PC-3 (cell line): ENCODE data around the gene MASP2. TPM values are rescaled to one million over a fixed set of nuclear protein-coding genes. Genes with fewer than 3 reads are reported as not detected.
A peak's percentile ranks its signal among the peaks of the same experiment; 100 is the strongest.
"Not testable (repeated sequence)": the region's sequence is repeated elsewhere in the genome, so short reads cannot be mapped to it uniquely, and the experiment has no call there.

Experiments used
- ATAC-seq: fragments of 200-7000 bp; cut with Tn5 transposase; 2 replicates; pipeline ENCODE4 v1.9.1; 2020; ENCODE audit warnings: mild to moderate bottlenecking, moderate library complexity
- BruUV-seq: library from RNA; stranded (reverse); fragments of 400-500 nt; replicated peaks from 2 replicates; lab custom pipeline; 2021; lab: Mats Ljungman, UMichigan
- CTCF ChIA-PET: fragments of 300-600 bp; sonication (Branson Sonifier 250); formaldehyde crosslinking; loops from one replicate; lab custom pipeline; 2022; ENCODE audit warnings: antibody characterized with exemption; lab: Charles Lee
- POLR2A ChIA-PET: fragments of 300-600 bp; sonication (Branson Sonifier 250); formaldehyde crosslinking; loops from one replicate; lab custom pipeline; 2022; ENCODE audit warnings: antibody characterized with exemption; ENCODE audit not compliant: unreplicated experiment; lab: Charles Lee
- DNase-seq: peaks from one replicate; pipeline ENCODE4 v3.0.0-alpha.2; 2015
- H2AFZ ChIP-seq: fragments of 300-600 bp; sonication (generic); 2 replicates; pipeline ENCODE4 v1.6.0; 2016; ENCODE audit warnings: antibody characterized with exemption, low read length
- H3F3A ChIP-seq: fragments of 300-600 bp; sonication (generic); one replicate; pipeline ENCODE4 v1.6.0; 2017; ENCODE audit warnings: antibody characterized with exemption, low read length, control low read depth, mild to moderate bottlenecking; ENCODE audit not compliant: unreplicated experiment
- H3K27ac ChIP-seq: fragments of 300-600 bp; sonication (generic); 2 replicates; pipeline ENCODE4 v1.5.1; 2016; ENCODE audit warnings: mild to moderate bottlenecking, low read length
- H3K27me3 ChIP-seq: fragments of 300-600 bp; sonication (generic); 2 replicates; pipeline ENCODE4 v1.6.1; 2016; ENCODE audit warnings: low read length, mixed read lengths
- H3K36me3 ChIP-seq: fragments of 300-600 bp; sonication (generic); 2 replicates; pipeline ENCODE4 v1.6.1; 2016; ENCODE audit warnings: low read depth, mixed run types, low read length, mixed read lengths
- H3K4me1 ChIP-seq: fragments of 300-600 bp; sonication (generic); 2 replicates; pipeline ENCODE4 v1.5.1; 2016; ENCODE audit warnings: low read length; ENCODE audit not compliant: insufficient read depth
- H3K4me2 ChIP-seq: fragments of 300-600 bp; sonication (generic); 2 replicates; pipeline ENCODE4 v1.6.0; 2016; ENCODE audit warnings: low read length
- H3K4me3 ChIP-seq: fragments of 300-600 bp; sonication (generic); 2 replicates; pipeline ENCODE4 v1.5.1; 2016; ENCODE audit warnings: mild to moderate bottlenecking, low read length, mixed read lengths
- H3K79me2 ChIP-seq: fragments of 300-600 bp; sonication (generic); 2 replicates; pipeline ENCODE4 v1.6.1; 2017; ENCODE audit warnings: low read length, mixed read lengths
- H3K9ac ChIP-seq: fragments of 300-600 bp; sonication (generic); 2 replicates; pipeline ENCODE4 v1.6.0; 2016; ENCODE audit warnings: mild to moderate bottlenecking, low read length
- H3K9me2 ChIP-seq: fragments of 300-600 bp; sonication (generic); replicated peaks from 2 replicates; pipeline ENCODE4 v1.6.1; 2016; ENCODE audit warnings: mixed run types, low read length, mixed read lengths
- H3K9me3 ChIP-seq: fragments of 300-600 bp; sonication (generic); 2 replicates; pipeline ENCODE4 v1.6.1; 2016; ENCODE audit warnings: low read length, mixed read lengths
- H4K20me1 ChIP-seq: fragments of 300-600 bp; sonication (generic); 2 replicates; pipeline ENCODE4 v1.6.1; 2016; ENCODE audit warnings: low read length, mixed read lengths
- CTCF ChIP-seq: fragments of 300-600 bp; sonication (generic); conservative IDR thresholded peaks from 2 replicates; pipeline ENCODE4 v1.5.1; 2017; ENCODE audit warnings: antibody characterized with exemption, low read depth, mild to moderate bottlenecking, low read length
- EZH2 ChIP-seq: fragments of 300-600 bp; sonication (generic); IDR thresholded peaks from one replicate; pipeline ENCODE4 v1.6.1; 2017; ENCODE audit warnings: antibody characterized with exemption, mild to moderate bottlenecking, low read length; ENCODE audit not compliant: unreplicated experiment
- EZH2phosphoT487 ChIP-seq: fragments of 300-600 bp; sonication (generic); IDR thresholded peaks from 2 replicates; pipeline ENCODE4 v1.6.1; 2018; ENCODE audit warnings: mild to moderate bottlenecking, antibody characterized with exemption, low read length, borderline replicate concordance
- intact Hi-C: fragments of 100-400 bp; cut with micrococcal nuclease; formaldehyde crosslinking; loops from 2 replicates; pipeline ENCODE4 v1.9.0; 2023
- total RNA-seq: library from RNA; depleted of rRNA; stranded (reverse); fragments of >200 nt; gene quantifications from 2 replicates; pipeline ENCODE4 v1.2.3, GENCODE V29; 2014

Gene MASP2
- total RNA-seq, 1 experiment from 2014 or later: 0.26 TPM

GRCh38 chr1:11039351-11040104, 7.5 kb downstream of the MASP2 start:
- Histone ChIP-seq H3K9me3 (no peaks in the 10 kb centered on the region), H3K79me2 (no peaks in the 10 kb centered on the region), H4K20me1 (no peaks in the 10 kb centered on the region), H3F3A (no peaks in the 10 kb centered on the region), H3K27me3 (no peaks in the 10 kb centered on the region), H3K4me3 (no peak overlapping the region), H3K27ac (no peak overlapping the region), H2AFZ (no peak overlapping the region), H3K36me3 (no peaks in the 10 kb centered on the region), H3K4me1 (no peaks in the 10 kb centered on the region), H3K9ac (no peak overlapping the region), H3K9me2 (no peaks in the 10 kb centered on the region), H3K4me2 (no peak overlapping the region)
- TF ChIP-seq EZH2phosphoT487: no peak
- TF ChIP-seq CTCF: no peak
- ATAC-seq (no peak), DNase-seq (no peak)
- no TSS peak for BruUV-seq
- intact Hi-C loops: loop anchor here (10.0 kb wide), 1 partner anchor 145 kb away; the partner anchor contains the start of gene ANGPTL7
- CTCF ChIA-PET: interaction anchor here (0.6 kb wide), 1 partner anchor 28 kb away, joined by 6 read pairs; no protein-coding TSS in a partner anchor
- POLR2A ChIA-PET: no interaction called here

- H3K9me3 ChIP-seq: no peaks in the 10 kb centered on the region
- no peak overlapping the region for H3K4me3 ChIP-seq
- H3K79me2 ChIP-seq: no peaks in the 10 kb centered on the region
- H3K4me2 ChIP-seq: no peak overlapping the region
- no peaks in the 10 kb centered on the region for H3K4me1 ChIP-seq
- peak; percentile 98 for ATAC-seq
- no peaks in the 10 kb centered on the region for H3F3A ChIP-seq
- H3K27ac ChIP-seq: no peak overlapping the region
- BruUV-seq: no TSS peak
- H3K36me3 ChIP-seq: no peaks in the 10 kb centered on the region
- no peaks in the 10 kb centered on the region for H3K9me2 ChIP-seq
- no peaks in the 10 kb centered on the region for H3K27me3 ChIP-seq
- DNase-seq: peak; percentile 91
- intact Hi-C loops: loop anchor here (1.0 to 10.0 kb wide), 3 partner anchors 147 to 608 kb away; partner anchors contain the start of gene ANGPTL7
- TF ChIP-seq EZH2 (no peak), CTCF (peak; percentile 98)
- POLR2A ChIA-PET: interaction anchor here (0.5 to 0.7 kb wide), 3 partner anchors 22 to 586 kb away, joined by 3 read pairs; partner anchors contain the start of gene SRM
- no peak overlapping the region for H2AFZ ChIP-seq
- no peaks in the 10 kb centered on the region for H4K20me1 ChIP-seq
- CTCF ChIA-PET: interaction anchor here (0.5 to 1.5 kb wide), 15 partner anchors 13 to 661 kb away, joined by 3 to 15 read pairs (median 4); partner anchors contain the start of genes MTOR and SRM
- no peak overlapping the region for H3K9ac ChIP-seq
Measured at GRCh38 chr1:11037740-11038182, 9.3 kb downstream of the MASP2 start.

GRCh38 chr1:11037019-11037739, 9.9 kb downstream of the MASP2 start:
- H3K4me1 ChIP-seq, H3K27me3 ChIP-seq, BruUV-seq, H3F3A ChIP-seq, H3K9ac ChIP-seq, H3K79me2 ChIP-seq, ATAC-seq, H3K4me2 ChIP-seq, H4K20me1 ChIP-seq, H3K9me2 ChIP-seq, DNase-seq, H2AFZ ChIP-seq, H3K27ac ChIP-seq, H3K9me3 ChIP-seq, H3K36me3 ChIP-seq, H3K4me3 ChIP-seq: not testable (repeated sequence)
- ChIA-PET POLR2A (interaction anchor here (0.5 to 0.7 kb wide), 3 partner anchors 108 to 587 kb away, joined by 3 read pairs; no protein-coding TSS in a partner anchor), CTCF (interaction anchor here (0.5 to 1.5 kb wide), 12 partner anchors 13 to 620 kb away, joined by 3 to 15 read pairs (median 4); partner anchors contain the start of genes MTOR and SRM)
- intact Hi-C loops: loop anchor here (1.0 to 10.0 kb wide), 3 partner anchors 148 to 608 kb away; partner anchors contain the start of gene ANGPTL7
